ENCODE data around the gene PMIS2.

GRCh38 chr19:35545855-35546381 is 40.1 kb upstream of the PMIS2 start:
- TF ChIP-seq ATF3 (IDR thresholded peaks at IDR 0.05; ENCODE audit: insufficient read depth, low read depth, low read length), result no peak
- no peak for TF ChIP-seq CTCF (IDR thresholded peaks at IDR 0.05; ENCODE audit: control extremely low read depth in 1 of 3, insufficient read depth in 1 of 3, low read depth in 1 of 3, low read length in 3 of 3)
- TF ChIP-seq YY1 (IDR thresholded peaks at IDR 0.05; ENCODE audit: low read depth, low read length), result no peak
- TF ChIP-seq SRF (IDR thresholded peaks at IDR 0.05; ENCODE audit: low read depth, low read length), result no peak
- no peak for TF ChIP-seq USF2 (IDR thresholded peaks at IDR 0.05; ENCODE audit: low read length)
